B cell (primary cell): Measurements from ENCODE around the gene DDX10.

Source experiments
- EZH2 ChIP-seq: IDR thresholded peaks from 2 replicates; pipeline ENCODE4 v1.6.1; 2012; ENCODE audit warnings: borderline replicate concordance, low read depth, mild to moderate bottlenecking, moderate library complexity, low read length; ENCODE audit not compliant: insufficient read depth, poor library complexity, severe bottlenecking
- TF ChIP-seq, protein P1 (sequence below): fragments of 200-600 bp; IDR thresholded peaks from one replicate; pipeline ENCODE4 v1.8.0; 2022; ENCODE audit warnings: antibody characterized with exemption, mild to moderate bottlenecking

- TF ChIP-seq, protein P1, sequence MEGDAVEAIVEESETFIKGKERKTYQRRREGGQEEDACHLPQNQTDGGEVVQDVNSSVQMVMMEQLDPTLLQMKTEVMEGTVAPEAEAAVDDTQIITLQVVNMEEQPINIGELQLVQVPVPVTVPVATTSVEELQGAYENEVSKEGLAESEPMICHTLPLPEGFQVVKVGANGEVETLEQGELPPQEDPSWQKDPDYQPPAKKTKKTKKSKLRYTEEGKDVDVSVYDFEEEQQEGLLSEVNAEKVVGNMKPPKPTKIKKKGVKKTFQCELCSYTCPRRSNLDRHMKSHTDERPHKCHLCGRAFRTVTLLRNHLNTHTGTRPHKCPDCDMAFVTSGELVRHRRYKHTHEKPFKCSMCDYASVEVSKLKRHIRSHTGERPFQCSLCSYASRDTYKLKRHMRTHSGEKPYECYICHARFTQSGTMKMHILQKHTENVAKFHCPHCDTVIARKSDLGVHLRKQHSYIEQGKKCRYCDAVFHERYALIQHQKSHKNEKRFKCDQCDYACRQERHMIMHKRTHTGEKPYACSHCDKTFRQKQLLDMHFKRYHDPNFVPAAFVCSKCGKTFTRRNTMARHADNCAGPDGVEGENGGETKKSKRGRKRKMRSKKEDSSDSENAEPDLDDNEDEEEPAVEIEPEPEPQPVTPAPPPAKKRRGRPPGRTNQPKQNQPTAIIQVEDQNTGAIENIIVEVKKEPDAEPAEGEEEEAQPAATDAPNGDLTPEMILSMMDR, result no peak
- no peak for TF ChIP-seq EZH2
Measured at GRCh38 chr11:108698844-108699642, 34.2 kb downstream of the DDX10 start.
